H9 (cell line): ENCODE data around the gene PTDSS2. TPM values are rescaled to one million over a fixed set of nuclear protein-coding genes. Genes with fewer than 3 reads are reported as not detected.

Experiments used
- DNase-seq: peaks from one replicate; pipeline ENCODE4 v3.0.0-alpha.2; 2017
- H2AFZ ChIP-seq: one replicate; pipeline ENCODE4 v1.6.1; 2013; ENCODE audit warnings: mild to moderate bottlenecking, low read length, control low read depth, moderate library complexity
- H2AK5ac ChIP-seq: 2 replicates; pipeline ENCODE4 v1.6.1; 2013; ENCODE audit warnings: low read length, control low read depth, mixed read lengths; ENCODE audit not compliant: insufficient read length
- H2BK120ac ChIP-seq: one replicate; pipeline ENCODE4 v1.6.1; 2013; ENCODE audit warnings: low read depth, mild to moderate bottlenecking, low read length, control low read depth, inconsistent platforms; ENCODE audit not compliant: poor library complexity, severe bottlenecking
- H2BK12ac ChIP-seq: 2 replicates; pipeline ENCODE4 v1.6.1; 2013; ENCODE audit warnings: low read length, control low read depth, mixed read lengths, low read depth; ENCODE audit not compliant: insufficient read length
- H2BK15ac ChIP-seq: 2 replicates; pipeline ENCODE4 v1.6.1; 2013; ENCODE audit warnings: low read depth, low read length, control low read depth
- H2BK20ac ChIP-seq: one replicate; pipeline ENCODE4 v1.6.1; 2013; ENCODE audit warnings: low read depth, mild to moderate bottlenecking, low read length, control low read depth, inconsistent platforms; ENCODE audit not compliant: poor library complexity, severe bottlenecking
- H2BK5ac ChIP-seq: 2 replicates; pipeline ENCODE4 v1.6.1; 2013; ENCODE audit warnings: low read length, control low read depth, mixed read lengths; ENCODE audit not compliant: insufficient read length
- H3K14ac ChIP-seq: 2 replicates; pipeline ENCODE4 v1.6.1; 2013; ENCODE audit warnings: low read length, control low read depth; ENCODE audit not compliant: insufficient read depth
- H3K18ac ChIP-seq: 2 replicates; pipeline ENCODE4 v1.6.1; 2013; ENCODE audit warnings: low read depth, mild to moderate bottlenecking, mixed read lengths, low read length, control low read depth; ENCODE audit not compliant: insufficient read length
- H3K23ac ChIP-seq: 2 replicates; pipeline ENCODE4 v1.6.1; 2013; ENCODE audit warnings: low read length, control low read depth, mixed read lengths, low read depth; ENCODE audit not compliant: insufficient read length
- H3K23me2 ChIP-seq: 2 replicates; pipeline ENCODE4 v1.6.1; 2013; ENCODE audit warnings: low read depth, mild to moderate bottlenecking, mixed read lengths, low read length, control low read depth; ENCODE audit not compliant: insufficient read length, poor library complexity, severe bottlenecking
- H3K27ac ChIP-seq: 2 replicates; pipeline ENCODE4 v1.5.1; 2013; ENCODE audit warnings: low read length, control low read depth, mixed read lengths, low read depth; ENCODE audit not compliant: insufficient read length
- H3K27me3 ChIP-seq: 2 replicates; pipeline ENCODE4 v1.6.1; 2013; ENCODE audit warnings: low read length, control low read depth, inconsistent platforms; ENCODE audit not compliant: insufficient read depth
- H3K4ac ChIP-seq: 2 replicates; pipeline ENCODE4 v1.6.1; 2013; ENCODE audit warnings: low read depth, mild to moderate bottlenecking, control low read depth, inconsistent platforms, low read length, moderate library complexity
- H3K4me1 ChIP-seq: 2 replicates; pipeline ENCODE4 v1.6.1; 2013; ENCODE audit warnings: low read length, control low read depth, inconsistent platforms; ENCODE audit not compliant: insufficient read depth
- H3K4me2 ChIP-seq: 2 replicates; pipeline ENCODE4 v1.6.1; 2013; ENCODE audit warnings: low read length, control low read depth, mixed read lengths; ENCODE audit not compliant: insufficient read length, insufficient read depth
- H3K56ac ChIP-seq: 2 replicates; pipeline ENCODE4 v1.6.1; 2013; ENCODE audit warnings: low read depth, mild to moderate bottlenecking, mixed read lengths, low read length, control low read depth; ENCODE audit not compliant: insufficient read length
- H3K79me1 ChIP-seq: 2 replicates; pipeline ENCODE4 v1.6.1; 2013; ENCODE audit warnings: low read depth, mild to moderate bottlenecking, moderate library complexity, low read length, control low read depth, inconsistent platforms; ENCODE audit not compliant: insufficient read depth, poor library complexity, severe bottlenecking
- H3K79me2 ChIP-seq: 2 replicates; pipeline ENCODE4 v1.6.1; 2013; ENCODE audit warnings: low read length, control low read depth, inconsistent platforms; ENCODE audit not compliant: insufficient read depth
- H3K9ac ChIP-seq: 2 replicates; pipeline ENCODE4 v1.6.1; 2013; ENCODE audit warnings: low read length, control low read depth, mixed read lengths; ENCODE audit not compliant: insufficient read length; ENCODE audit errors: extremely low read depth
- H3K9me3 ChIP-seq: one replicate; pipeline ENCODE4 v1.6.1; 2013; ENCODE audit warnings: low read depth, low read length, inconsistent platforms; ENCODE audit not compliant: control insufficient read depth
- H3T11ph ChIP-seq: one replicate; pipeline ENCODE4 v1.6.1; 2013; ENCODE audit warnings: mild to moderate bottlenecking, low read length, control low read depth, inconsistent platforms
- H4K20me1 ChIP-seq: one replicate; pipeline ENCODE4 v1.6.1; 2013; ENCODE audit not compliant: control insufficient read depth, insufficient read length, insufficient read depth
- H4K5ac ChIP-seq: 2 replicates; pipeline ENCODE4 v1.6.1; 2013; ENCODE audit warnings: low read depth, mild to moderate bottlenecking, mixed read lengths, low read length, control low read depth; ENCODE audit not compliant: insufficient read length
- H4K8ac ChIP-seq: replicated peaks from 2 replicates; pipeline ENCODE4 v1.6.1; 2013; ENCODE audit warnings: low read length, control low read depth, mixed read lengths, low read depth; ENCODE audit not compliant: insufficient read length
- H4K91ac ChIP-seq: 2 replicates; pipeline ENCODE4 v1.6.1; 2013; ENCODE audit warnings: low read depth, mild to moderate bottlenecking, moderate library complexity, mixed read lengths, low read length, control low read depth; ENCODE audit not compliant: insufficient read length
- H3K27ac Mint-ChIP-seq, 3 experiments: 2 replicates in 2 of 3; 3 replicates in 1 of 3; pipeline ENCODE4 v1.8.0; 2020 to 2021; ENCODE audit warnings: mixed read lengths in 3 of 3, mild to moderate bottlenecking in 1 of 3, moderate library complexity in 1 of 3
- H3K27me3 Mint-ChIP-seq: 2 replicates; pipeline ENCODE4 v1.8.0; 2021; ENCODE audit warnings: low read depth, mild to moderate bottlenecking, moderate library complexity, mixed read lengths
- H3K36me3 Mint-ChIP-seq, 3 experiments: 2 replicates in 2 of 3; 3 replicates in 1 of 3; pipeline ENCODE4 v1.8.0; 2020 to 2021; ENCODE audit warnings: low read depth in 3 of 3, mixed read lengths in 3 of 3; ENCODE audit not compliant: insufficient read depth in 1 of 3
- H3K4me1 Mint-ChIP-seq, 2 experiments: 2 replicates each; pipeline ENCODE4 v1.8.0; 2020; ENCODE audit warnings: mixed read lengths in 2 of 2
- H3K4me3 Mint-ChIP-seq, 2 experiments: 2 replicates in 1 of 2; 3 replicates in 1 of 2; pipeline ENCODE4 v1.8.0; 2020 to 2021; ENCODE audit warnings: mild to moderate bottlenecking in 2 of 2, mixed read lengths in 2 of 2, moderate library complexity in 1 of 2
- H3K9me3 Mint-ChIP-seq, 2 experiments: 2 replicates in 1 of 2; 3 replicates in 1 of 2; pipeline ENCODE4 v1.8.0; 2020; ENCODE audit warnings: mild to moderate bottlenecking in 2 of 2, mixed read lengths in 2 of 2, moderate library complexity in 1 of 2
- WGBS: extraction: QIAGEN DNeasy Blood & Tissue Kit; methylation state at CpG from one replicate; pipeline ENCODE4 v1.1.7; 2013; ENCODE audit warnings: missing lambda C conversion rate, low lambda C conversion rate, mixed read lengths; ENCODE audit not compliant: insufficient read length; ENCODE audit errors: extremely low coverage; 5-methylcytosine and 5-hydroxymethylcytosine counted together
- total RNA-seq: library from RNA; stranded (reverse); gene quantifications from 2 replicates; pipeline ENCODE4 v1.2.1, GENCODE V29; 2021
- TF ChIP-seq, protein P1 (sequence below): fragments of 200-600 bp; sonication (generic); conservative IDR thresholded peaks from 3 replicates; pipeline ENCODE4 v1.8.0; 2021; ENCODE audit warnings: antibody characterized with exemption, mild to moderate bottlenecking

PTDSS2 gene
- total RNA-seq, 1 experiment from 2014 or later, result 55.3 TPM

DNA sequence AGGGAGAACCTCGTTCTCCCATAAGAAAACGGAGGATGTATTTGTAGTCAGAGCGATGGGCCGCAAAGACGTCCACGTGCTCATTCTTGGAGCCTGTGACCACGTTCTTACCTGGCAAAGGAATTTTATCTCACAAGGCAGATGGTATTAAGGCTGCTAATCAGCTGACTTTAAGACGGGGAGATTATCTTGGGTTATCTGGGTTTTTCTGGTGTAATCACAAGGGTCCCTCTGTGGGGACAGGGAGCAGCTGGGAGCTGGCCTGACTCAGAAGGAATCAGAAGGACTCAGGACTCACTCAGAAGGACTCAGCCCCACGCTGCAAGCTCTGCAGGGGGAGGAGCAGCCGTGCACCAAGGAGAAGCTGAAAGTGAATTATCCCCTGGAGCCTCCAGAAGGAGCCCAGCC lies 27.8 kb upstream of the PTDSS2 start:
- Histone ChIP-seq H2BK5ac (no peak overlapping the region), H4K91ac (no peak overlapping the region), H3K79me2 (no peaks in the 10 kb centered on the region), H3K9me3 (no peaks in the 10 kb centered on the region), H3T11ph (no peak overlapping the region), H4K8ac (no peak overlapping the region), H4K5ac (no peak overlapping the region), H3K4me1 (no peaks in the 10 kb centered on the region), H3K27ac (no peak overlapping the region), H3K9ac (no peak overlapping the region), H3K14ac (no peak overlapping the region), H3K4ac (no peak overlapping the region), H3K79me1 (no peaks in the 10 kb centered on the region), H3K18ac (no peak overlapping the region), H2AK5ac (no peak overlapping the region), H3K23me2 (peaks cover 3% of the 10 kb centered on the region), H2BK20ac (no peak overlapping the region), H3K27me3 (no peaks in the 10 kb centered on the region; the same call in 1 of the 2 replicates), H2BK120ac (no peak overlapping the region), H3K56ac (no peak overlapping the region), H2BK12ac (no peak overlapping the region), H3K4me2 (no peak overlapping the region), H2AFZ (no peak overlapping the region), H2BK15ac (no peak overlapping the region), H4K20me1 (peaks cover 4% of the 10 kb centered on the region), H3K23ac (no peak overlapping the region)
- H3K27ac Mint-ChIP-seq, result peak overlapping the region in 1 of 3 experiments; percentile 72; a peak in 2 of 7 replicates
- H3K4me3 Mint-ChIP-seq, result no peak overlapping the region
- peaks cover 32% of the 10 kb centered on the region for H3K27me3 Mint-ChIP-seq
- WGBS, result no CpG with 5 or more reads among the region's 10 CpGs
- peaks cover 5% of the 10 kb centered on the region in 2 experiments for H3K4me1 Mint-ChIP-seq
- TF ChIP-seq, protein P1, sequence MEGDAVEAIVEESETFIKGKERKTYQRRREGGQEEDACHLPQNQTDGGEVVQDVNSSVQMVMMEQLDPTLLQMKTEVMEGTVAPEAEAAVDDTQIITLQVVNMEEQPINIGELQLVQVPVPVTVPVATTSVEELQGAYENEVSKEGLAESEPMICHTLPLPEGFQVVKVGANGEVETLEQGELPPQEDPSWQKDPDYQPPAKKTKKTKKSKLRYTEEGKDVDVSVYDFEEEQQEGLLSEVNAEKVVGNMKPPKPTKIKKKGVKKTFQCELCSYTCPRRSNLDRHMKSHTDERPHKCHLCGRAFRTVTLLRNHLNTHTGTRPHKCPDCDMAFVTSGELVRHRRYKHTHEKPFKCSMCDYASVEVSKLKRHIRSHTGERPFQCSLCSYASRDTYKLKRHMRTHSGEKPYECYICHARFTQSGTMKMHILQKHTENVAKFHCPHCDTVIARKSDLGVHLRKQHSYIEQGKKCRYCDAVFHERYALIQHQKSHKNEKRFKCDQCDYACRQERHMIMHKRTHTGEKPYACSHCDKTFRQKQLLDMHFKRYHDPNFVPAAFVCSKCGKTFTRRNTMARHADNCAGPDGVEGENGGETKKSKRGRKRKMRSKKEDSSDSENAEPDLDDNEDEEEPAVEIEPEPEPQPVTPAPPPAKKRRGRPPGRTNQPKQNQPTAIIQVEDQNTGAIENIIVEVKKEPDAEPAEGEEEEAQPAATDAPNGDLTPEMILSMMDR, result no peak
- no peaks in the 10 kb centered on the region; a peak in 1 of 5 replicates for H3K9me3 Mint-ChIP-seq
- H3K36me3 Mint-ChIP-seq, result no peaks in the 10 kb centered on the region; a peak in 1 of 7 replicates
- no peak for DNase-seq
